NCI-H1417 (cell line): ENCODE data around the gene RRH.
"Not testable (repeated sequence)": the region's sequence is repeated elsewhere in the genome, so short reads cannot be mapped to it uniquely, and the experiment has no call there.

Source experiments
- DNase-seq, 3 experiments: peaks; one replicate each; lab custom pipeline; 2025; lab: John Stamatoyannopoulos, UW

Gene RRH

GRCh38 chr4:109827672-109828071 lies at the start of gene RRH:
RRH (plus strand) TSS chr4:109827972; CDS start chr4:109828028, 56 bp downstream.
- no peak for DNase-seq

- not testable (repeated sequence) for DNase-seq
These were observed 45.7 kb upstream of the RRH start for GRCh38 chr4:109782092-109782491.

- DNase-seq, result no peak
These were observed 40.9 kb upstream of the RRH start for GRCh38 chr4:109786846-109787245.

GRCh38 chr4:109787807-109788206 lies 40.0 kb upstream of the RRH start:
- DNase-seq, result no peak

GRCh38 chr4:109795059-109795458 lies 32.7 kb upstream of the RRH start:
- DNase-seq, result no peak

- no peak for DNase-seq
These were observed 28.9 kb upstream of the RRH start for GRCh38 chr4:109798866-109799265.

GRCh38 chr4:109801099-109801789 lies 26.5 kb upstream of the RRH start:
- no peak for DNase-seq

- no peak for DNase-seq
These were observed 25.9 kb upstream of the RRH start, which contains the start of gene CFI for GRCh38 chr4:109801895-109802319. CFI (minus strand) TSS chr4:109801999; CDS start chr4:109801971, 28 bp downstream.

GRCh38 chr4:109803924-109804571 lies 23.7 kb upstream of the RRH start:
- DNase-seq, result peak in 2 of 3 experiments; percentile 52 to 82

GRCh38 chr4:109809655-109810054 lies 18.1 kb upstream of the RRH start:
- DNase-seq, result no peak

GRCh38 chr4:109810552-109811387 lies 17.0 kb upstream of the RRH start:
- no peak for DNase-seq

GRCh38 chr4:109811707-109812106 lies 16.1 kb upstream of the RRH start:
- DNase-seq, result no peak

- peak; percentile 83 to 95 (median 89) for DNase-seq
These were observed 12.4 kb upstream of the RRH start, which contains the start of gene GAR1 for GRCh38 chr4:109815151-109816081. GAR1 (plus strand) TSS chr4:109815762; CDS start chr4:109816165, 403 bp downstream.

- no peak for DNase-seq
These were observed 11.7 kb upstream of the RRH start for GRCh38 chr4:109816082-109816442.

GRCh38 chr4:109816894-109817293 lies 10.9 kb upstream of the RRH start:
- DNase-seq, result no peak

- no peak for DNase-seq
These were observed 9.5 kb upstream of the RRH start for GRCh38 chr4:109818268-109818667.

- DNase-seq, result no peak
These were observed 7.2 kb upstream of the RRH start for GRCh38 chr4:109820563-109820962.

- DNase-seq, result no peak
These were observed 6.6 kb upstream of the RRH start for GRCh38 chr4:109821185-109821584.

GRCh38 chr4:109826719-109827118 lies 1.1 kb upstream of the RRH start:
- peak in 2 of 3 experiments; percentile 1 to 16 for DNase-seq

- DNase-seq, result no peak
These were observed 6.0 kb downstream of the RRH start for GRCh38 chr4:109833756-109834155.

- DNase-seq, result no peak
These were observed 9.2 kb downstream of the RRH start for GRCh38 chr4:109836985-109837384.
